IMR-90 (cell line): Measurements from ENCODE around the gene RAD51B. TPM values are rescaled to one million over a fixed set of nuclear protein-coding genes. Genes with fewer than 3 reads are reported as not detected.

Source experiments
- ATAC-seq: fragments of 200-7000 bp; cut with Tn5 transposase; 2 replicates; pipeline ENCODE4 v1.9.1; 2020; ENCODE audit warnings: low read depth, mild to moderate bottlenecking, moderate library complexity
- BruUV-seq: library from RNA; stranded (reverse); fragments of 400-500 nt; replicated peaks from 2 replicates; lab custom pipeline; 2021; lab: Mats Ljungman, UMichigan
- CTCF ChIA-PET: fragments of 300-600 bp; formaldehyde crosslinking; extraction: SDS; loops from one replicate; lab custom pipeline; 2021; ENCODE audit warnings: antibody characterized with exemption; lab: Yijun Ruan, JAX
- POLR2A ChIA-PET: fragments of 300-600 bp; sonication (Branson Sonifier 250); formaldehyde crosslinking; loops from one replicate; lab custom pipeline; 2022; ENCODE audit warnings: antibody characterized with exemption; ENCODE audit not compliant: unreplicated experiment; lab: Charles Lee
- DNase-seq: peaks from one replicate; pipeline ENCODE4 v3.0.0; 2013
- H2AFZ ChIP-seq: replicated peaks from 2 replicates; pipeline ENCODE3; 2013; ENCODE audit warnings: low read length, mild to moderate bottlenecking; ENCODE audit not compliant: poor library complexity
- H2AK5ac ChIP-seq: 2 replicates; pipeline ENCODE4 v1.6.1; 2013; ENCODE audit warnings: low read depth, low read length, inconsistent platforms
- H2AK9ac ChIP-seq: replicated peaks from 2 replicates; pipeline ENCODE3; 2013; ENCODE audit warnings: mild to moderate bottlenecking, low read depth, low read length, moderate library complexity; ENCODE audit not compliant: poor library complexity
- H2BK120ac ChIP-seq: 2 replicates; pipeline ENCODE4 v1.6.1; 2013; ENCODE audit warnings: low read depth, low read length, inconsistent platforms
- H2BK15ac ChIP-seq: 3 replicates; pipeline ENCODE4 v1.6.1; 2013; ENCODE audit warnings: low read depth, low read length, inconsistent platforms
- H2BK20ac ChIP-seq: 2 replicates; pipeline ENCODE4 v1.6.1; 2013; ENCODE audit warnings: low read depth, mild to moderate bottlenecking, inconsistent platforms, low read length, moderate library complexity
- H2BK5ac ChIP-seq: 2 replicates; pipeline ENCODE4 v1.6.1; 2013; ENCODE audit warnings: mild to moderate bottlenecking, low read depth, low read length, inconsistent platforms; ENCODE audit not compliant: poor library complexity, severe bottlenecking
- H3K14ac ChIP-seq: replicated peaks from 2 replicates; pipeline ENCODE4 v1.6.1; 2013; ENCODE audit warnings: low read depth, low read length, inconsistent platforms
- H3K18ac ChIP-seq: 2 replicates; pipeline ENCODE4 v1.6.1; 2013; ENCODE audit warnings: low read depth, low read length, control low read depth
- H3K23ac ChIP-seq: 2 replicates; pipeline ENCODE4 v1.6.1; 2013; ENCODE audit warnings: low read depth, low read length, inconsistent platforms
- H3K27ac ChIP-seq: 2 replicates; pipeline ENCODE4 v1.5.1; 2013; ENCODE audit warnings: mild to moderate bottlenecking, control low read depth, low read length; ENCODE audit not compliant: insufficient read depth
- H3K27me3 ChIP-seq: 2 replicates; pipeline ENCODE4 v1.6.1; 2013; ENCODE audit warnings: low read length; ENCODE audit not compliant: control insufficient read depth, insufficient read depth
- H3K36me3 ChIP-seq: 2 replicates; pipeline ENCODE4 v1.6.1; 2013; ENCODE audit warnings: low read length, mixed read lengths; ENCODE audit not compliant: control insufficient read depth, insufficient read depth
- H3K4ac ChIP-seq: 2 replicates; pipeline ENCODE4 v1.6.1; 2013; ENCODE audit warnings: low read depth, low read length, inconsistent platforms
- H3K4me1 ChIP-seq: 2 replicates; pipeline ENCODE4 v1.6.1; 2013; ENCODE audit warnings: low read length, mixed read lengths; ENCODE audit not compliant: control insufficient read depth, insufficient read depth
- H3K4me2 ChIP-seq: 2 replicates; pipeline ENCODE4 v1.6.1; 2013; ENCODE audit warnings: low read depth, mild to moderate bottlenecking, control low read depth, low read length, moderate library complexity
- H3K4me3 ChIP-seq: 2 replicates; pipeline ENCODE4 v1.5.1; 2013; ENCODE audit warnings: low read depth, mild to moderate bottlenecking, control low read depth, low read length, moderate library complexity; ENCODE audit not compliant: insufficient read depth
- H3K56ac ChIP-seq: 2 replicates; pipeline ENCODE4 v1.6.1; 2013; ENCODE audit warnings: low read length, inconsistent platforms; ENCODE audit not compliant: insufficient read depth; ENCODE audit errors: extremely low read depth
- H3K79me1 ChIP-seq, 2 experiments: 2 replicates each; pipeline ENCODE4 v1.6.1; 2013; ENCODE audit warnings: low read length in 2 of 2, inconsistent platforms in 1 of 2, low read depth in 1 of 2
- H3K9ac ChIP-seq: 2 replicates; pipeline ENCODE4 v1.6.1; 2013; ENCODE audit warnings: low read depth, low read length, control low read depth
- H3K9me1 ChIP-seq: 2 replicates; pipeline ENCODE4 v1.6.1; 2013; ENCODE audit warnings: low read length, inconsistent platforms; ENCODE audit not compliant: insufficient read depth
- H3K9me3 ChIP-seq: 2 replicates; pipeline ENCODE4 v1.6.1; 2013; ENCODE audit warnings: low read length; ENCODE audit not compliant: control insufficient read depth, insufficient read depth
- H4K20me1 ChIP-seq: 2 replicates; pipeline ENCODE4 v1.6.1; 2013; ENCODE audit warnings: low read length, inconsistent platforms; ENCODE audit not compliant: insufficient read depth
- H4K5ac ChIP-seq: 2 replicates; pipeline ENCODE4 v1.6.1; 2013; ENCODE audit warnings: mild to moderate bottlenecking, low read depth, low read length, control low read depth
- H4K8ac ChIP-seq, 2 experiments: 2 replicates each; pipeline ENCODE4 v1.6.1; 2013; ENCODE audit warnings: low read depth in 2 of 2, low read length in 2 of 2, control low read depth in 1 of 2, inconsistent platforms in 1 of 2
- H4K91ac ChIP-seq: 2 replicates; pipeline ENCODE4 v1.6.1; 2013; ENCODE audit warnings: low read depth, low read length, inconsistent platforms; ENCODE audit not compliant: insufficient read depth
- BHLHE40 ChIP-seq: fragments of 150-350 bp; IDR thresholded peaks from 2 replicates; pipeline ENCODE4 v1.6.1; 2016; ENCODE audit warnings: mild to moderate bottlenecking, low read depth, low read length
- CEBPB ChIP-seq: IDR thresholded peaks from 2 replicates; pipeline ENCODE4 v1.6.1; 2012; ENCODE audit warnings: low read depth, low read length, improper control_type of control experiment
- FOS ChIP-seq: fragments of 150-350 bp; IDR thresholded peaks from 2 replicates; pipeline ENCODE4 v1.6.1; 2016; ENCODE audit warnings: low read depth, low read length
- MAFK ChIP-seq: IDR thresholded peaks from 2 replicates; pipeline ENCODE4 v1.6.1; 2012; ENCODE audit warnings: low read depth, low read length, improper control_type of control experiment
- MAZ ChIP-seq: IDR thresholded peaks from 2 replicates; pipeline ENCODE4 v1.6.1; 2012; ENCODE audit warnings: low read depth, mild to moderate bottlenecking, low read length, improper control_type of control experiment, moderate library complexity, borderline replicate concordance
- MXI1 ChIP-seq: IDR thresholded peaks from 2 replicates; pipeline ENCODE4 v1.6.1; 2012; ENCODE audit warnings: low read depth, mild to moderate bottlenecking, low read length, moderate library complexity, borderline replicate concordance
- POLR2A ChIP-seq: IDR thresholded peaks from 2 replicates; pipeline ENCODE4 v1.6.1; 2012; ENCODE audit warnings: mild to moderate bottlenecking, low read depth, low read length
- RCOR1 ChIP-seq: IDR thresholded peaks from 2 replicates; pipeline ENCODE4 v1.6.1; 2012; ENCODE audit warnings: mild to moderate bottlenecking, low read length, improper control_type of control experiment; ENCODE audit not compliant: insufficient replicate concordance
- RFX5 ChIP-seq: IDR thresholded peaks from 2 replicates; pipeline ENCODE4 v1.8.0; 2012; ENCODE audit warnings: low read depth, mild to moderate bottlenecking, low read length, moderate library complexity
- SMC3 ChIP-seq: fragments of 150-350 bp; IDR thresholded peaks from 2 replicates; pipeline ENCODE4 v1.6.1; 2016; ENCODE audit warnings: low read depth, mild to moderate bottlenecking, antibody characterized with exemption, low read length, moderate library complexity
- WGBS, 2 experiments: methylation state at CpG; one replicate each; pipeline versions ENCODE4 v1.1.5 to v1.1.7; 2013; ENCODE audit warnings: missing lambda C conversion rate in 2 of 2; ENCODE audit not compliant: insufficient read length in 1 of 2; ENCODE audit errors: extremely low coverage in 2 of 2; 5-methylcytosine and 5-hydroxymethylcytosine counted together
- dilution Hi-C: fragments of 300-500 bp; cut with HindIII; formaldehyde crosslinking; loops from one replicate; pipeline ENCODE4 v1.14.3; 2018; ENCODE audit warnings: low sequenced_read_pairs; ENCODE audit not compliant: unreplicated experiment
- in situ Hi-C: fragments of 300-500 bp; cut with MboI; formaldehyde crosslinking; loops from 3 replicates; pipeline ENCODE4 v1.14.3; 2019; ENCODE audit warnings: low sequenced_read_pairs, inconsistent platforms, mixed read lengths
- intact Hi-C: fragments of 100-400 bp; cut with micrococcal nuclease; formaldehyde crosslinking; loops from 2 replicates; pipeline ENCODE4 v1.10.0; 2022
- polyA plus RNA-seq, 3 experiments: library from polyadenylated mRNA; depleted of rRNA; stranded (reverse); fragments of >200 nt; gene quantifications; 2 replicates each; pipeline ENCODE4 v1.2.3, GENCODE V29; 2012; ENCODE audit warnings: low replicate concordance in 1 of 3
- total RNA-seq: library from RNA; depleted of rRNA; stranded (reverse); fragments of >200 nt; gene quantifications from 2 replicates; pipeline ENCODE4 v1.2.3, GENCODE V29; 2012
- TF ChIP-seq, protein P1 (sequence below): fragments of 150-350 bp; IDR thresholded peaks from 2 replicates; pipeline ENCODE4 v1.6.1; 2016; ENCODE audit warnings: low read depth, mild to moderate bottlenecking, low read length, moderate library complexity, borderline replicate concordance
- TF ChIP-seq, protein P2 (sequence below): fragments of 150-350 bp; IDR thresholded peaks from 2 replicates; pipeline ENCODE4 v1.6.1; 2017; ENCODE audit warnings: mild to moderate bottlenecking, antibody characterized with exemption, low read length, low read depth
- TF ChIP-seq, protein P3 (sequence below): conservative IDR thresholded peaks from 2 replicates; pipeline ENCODE4 v1.5.1; 2012; ENCODE audit warnings: mild to moderate bottlenecking, low read depth, low read length, improper control_type of control experiment

RAD51B gene
- total and polyA plus RNA-seq, 2 of the 4 experiments (the other 2 are of a cell fraction): 5.1 to 18.8 TPM

DNA sequence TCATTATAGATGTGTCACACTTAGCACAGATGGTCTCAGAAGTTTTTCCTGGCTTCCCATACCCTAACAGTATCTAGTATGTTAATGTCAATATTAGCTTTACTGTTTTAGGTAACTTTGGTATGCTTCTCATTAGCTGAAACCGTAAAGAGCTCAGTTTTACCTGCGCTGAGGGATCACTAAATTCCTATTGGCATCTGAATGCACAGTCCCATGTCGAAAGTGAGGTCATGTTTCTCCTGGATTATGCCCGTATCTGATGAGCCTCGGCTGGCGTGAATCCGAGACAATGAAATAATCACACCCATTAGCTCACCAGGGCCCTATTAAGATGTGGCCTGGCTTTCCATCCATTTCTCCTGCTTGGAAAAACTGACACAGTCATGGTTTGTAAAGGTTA lies 555.1 kb downstream of the RAD51B start:
- Histone ChIP-seq H3K18ac (no peak overlapping the region), H3K36me3 (no peaks in the 10 kb centered on the region), H2BK20ac (no peak overlapping the region), H3K9me3 (no peaks in the 10 kb centered on the region), H4K20me1 (no peaks in the 10 kb centered on the region), H4K5ac (no peak overlapping the region), H3K79me1 (no peaks in the 10 kb centered on the region), H3K4me1 (peaks cover 5% of the 10 kb centered on the region), H3K4me3 (no peak overlapping the region), H3K27ac (no peak overlapping the region), H3K23ac (no peak overlapping the region), H4K8ac (no peak overlapping the region), H2BK15ac (no peak overlapping the region), H3K9ac (no peak overlapping the region), H2AFZ (no peak overlapping the region), H4K91ac (no peak overlapping the region), H3K4me2 (no peak overlapping the region), H2AK5ac (no peak overlapping the region; the same call in 1 of the 2 replicates), H2BK5ac (no peak overlapping the region), H2AK9ac (no peak overlapping the region), H3K4ac (no peak overlapping the region), H3K56ac (no peak overlapping the region), H3K9me1 (peaks cover 5% of the 10 kb centered on the region; the same call in 1 of the 2 replicates), H3K14ac (no peak overlapping the region), H2BK120ac (no peak overlapping the region), H3K27me3 (no peaks in the 10 kb centered on the region)
- ChIA-PET POLR2A (no interaction called here), CTCF (interaction anchor here (0.5 to 1.0 kb wide), 3 partner anchors 10 to 430 kb away, joined by 3 to 5 read pairs (median 4); no protein-coding TSS in a partner anchor)
- dilution Hi-C loops: no loop called here
- in situ Hi-C loops: no loop called here
- no TSS peak for BruUV-seq
- WGBS, 2 experiments: 92% methylated on average over 4 of the region's 7 CpGs; no CpG with 5 or more reads in 1 of the 2 experiments
- intact Hi-C loops: no loop called here
- no peak for ATAC-seq
- no peak for DNase-seq
- TF ChIP-seq MAZ (no peak), CEBPB (no peak), RCOR1 (no peak), POLR2A (no peak), SMC3 (no peak), BHLHE40 (no peak), MAFK (no peak), MXI1 (no peak), FOS (no peak), RFX5 (no peak)
- TF ChIP-seq, protein P1, sequence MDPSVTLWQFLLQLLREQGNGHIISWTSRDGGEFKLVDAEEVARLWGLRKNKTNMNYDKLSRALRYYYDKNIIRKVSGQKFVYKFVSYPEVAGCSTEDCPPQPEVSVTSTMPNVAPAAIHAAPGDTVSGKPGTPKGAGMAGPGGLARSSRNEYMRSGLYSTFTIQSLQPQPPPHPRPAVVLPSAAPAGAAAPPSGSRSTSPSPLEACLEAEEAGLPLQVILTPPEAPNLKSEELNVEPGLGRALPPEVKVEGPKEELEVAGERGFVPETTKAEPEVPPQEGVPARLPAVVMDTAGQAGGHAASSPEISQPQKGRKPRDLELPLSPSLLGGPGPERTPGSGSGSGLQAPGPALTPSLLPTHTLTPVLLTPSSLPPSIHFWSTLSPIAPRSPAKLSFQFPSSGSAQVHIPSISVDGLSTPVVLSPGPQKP: no peak
- TF ChIP-seq, protein P2, sequence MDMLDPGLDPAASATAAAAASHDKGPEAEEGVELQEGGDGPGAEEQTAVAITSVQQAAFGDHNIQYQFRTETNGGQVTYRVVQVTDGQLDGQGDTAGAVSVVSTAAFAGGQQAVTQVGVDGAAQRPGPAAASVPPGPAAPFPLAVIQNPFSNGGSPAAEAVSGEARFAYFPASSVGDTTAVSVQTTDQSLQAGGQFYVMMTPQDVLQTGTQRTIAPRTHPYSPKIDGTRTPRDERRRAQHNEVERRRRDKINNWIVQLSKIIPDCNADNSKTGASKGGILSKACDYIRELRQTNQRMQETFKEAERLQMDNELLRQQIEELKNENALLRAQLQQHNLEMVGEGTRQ: no peak
- TF ChIP-seq, protein P3, sequence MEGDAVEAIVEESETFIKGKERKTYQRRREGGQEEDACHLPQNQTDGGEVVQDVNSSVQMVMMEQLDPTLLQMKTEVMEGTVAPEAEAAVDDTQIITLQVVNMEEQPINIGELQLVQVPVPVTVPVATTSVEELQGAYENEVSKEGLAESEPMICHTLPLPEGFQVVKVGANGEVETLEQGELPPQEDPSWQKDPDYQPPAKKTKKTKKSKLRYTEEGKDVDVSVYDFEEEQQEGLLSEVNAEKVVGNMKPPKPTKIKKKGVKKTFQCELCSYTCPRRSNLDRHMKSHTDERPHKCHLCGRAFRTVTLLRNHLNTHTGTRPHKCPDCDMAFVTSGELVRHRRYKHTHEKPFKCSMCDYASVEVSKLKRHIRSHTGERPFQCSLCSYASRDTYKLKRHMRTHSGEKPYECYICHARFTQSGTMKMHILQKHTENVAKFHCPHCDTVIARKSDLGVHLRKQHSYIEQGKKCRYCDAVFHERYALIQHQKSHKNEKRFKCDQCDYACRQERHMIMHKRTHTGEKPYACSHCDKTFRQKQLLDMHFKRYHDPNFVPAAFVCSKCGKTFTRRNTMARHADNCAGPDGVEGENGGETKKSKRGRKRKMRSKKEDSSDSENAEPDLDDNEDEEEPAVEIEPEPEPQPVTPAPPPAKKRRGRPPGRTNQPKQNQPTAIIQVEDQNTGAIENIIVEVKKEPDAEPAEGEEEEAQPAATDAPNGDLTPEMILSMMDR: no peak
